Suprapubic skin (tissue), 4 donors: Measurements from ENCODE around the gene ZC3H15. TPM values are rescaled to one million over a fixed set of nuclear protein-coding genes. Genes with fewer than 3 reads are reported as not detected.

Source experiments
- DNase-seq, 2 donors: peaks; one replicate each; pipeline ENCODE4 v3.0.0-alpha.2; 2019; ENCODE audit warnings: low spot score in 2 of 2
- H3K27ac ChIP-seq: fragments of 200-600 bp; sonication (generic); one replicate; pipeline ENCODE4 v1.5.1; 2019
- H3K27me3 ChIP-seq: fragments of 200-600 bp; sonication (generic); one replicate; pipeline ENCODE4 v1.5.1; 2019
- H3K36me3 ChIP-seq: fragments of 200-600 bp; sonication (generic); one replicate; pipeline ENCODE4 v1.5.1; 2019
- H3K4me1 ChIP-seq: fragments of 200-600 bp; sonication (generic); one replicate; pipeline ENCODE4 v1.5.1; 2019
- H3K4me3 ChIP-seq: fragments of 200-600 bp; sonication (generic); one replicate; pipeline ENCODE4 v1.5.1; 2019; ENCODE audit warnings: mild to moderate bottlenecking
- H3K9me3 ChIP-seq: fragments of 200-600 bp; sonication (generic); one replicate; pipeline ENCODE4 v1.5.1; 2019
- EP300 ChIP-seq: sonication (generic); formaldehyde crosslinking; IDR thresholded peaks from one replicate; pipeline ENCODE4 v1.6.1; 2017; ENCODE audit warnings: antibody characterized with exemption
- POLR2A ChIP-seq, 2 donors: fragments of 450-650 bp; IDR thresholded peaks; one replicate each; pipeline ENCODE4 v1.6.1; 2017; ENCODE audit warnings: antibody characterized with exemption in 2 of 2, mild to moderate bottlenecking in 2 of 2, moderate library complexity in 2 of 2
- POLR2AphosphoS5 ChIP-seq, 3 donors: sonication (generic); formaldehyde crosslinking; IDR thresholded peaks; one replicate each; pipeline ENCODE4 v1.6.1; 2017; ENCODE audit warnings: antibody characterized with exemption in 3 of 3
- WGBS: methylation state at CpG from one replicate; pipeline ENCODE4 v1.1.5; 2018; 5-methylcytosine and 5-hydroxymethylcytosine counted together
- total RNA-seq, 4 donors: library from RNA; depleted of rRNA; stranded (reverse); fragments of >200 nt; gene quantifications; one replicate each; pipeline ENCODE4 v1.1.0, GENCODE V29; 2016
- TF ChIP-seq, protein P1 (sequence below), 2 donors: fragments of 200-600 bp in 1 of 2; fragments of 450-650 bp in 1 of 2; sonication (generic) in 1 of 2; IDR thresholded peaks; one replicate each; pipeline ENCODE4 v1.5.1; 2016 to 2019; ENCODE audit warnings: antibody characterized with exemption in 2 of 2, mild to moderate bottlenecking in 1 of 2, moderate library complexity in 1 of 2

Gene ZC3H15
- total RNA-seq, 4 donors from 2014 or later: 41.8 to 66.5 (median 51.4) TPM

DNA sequence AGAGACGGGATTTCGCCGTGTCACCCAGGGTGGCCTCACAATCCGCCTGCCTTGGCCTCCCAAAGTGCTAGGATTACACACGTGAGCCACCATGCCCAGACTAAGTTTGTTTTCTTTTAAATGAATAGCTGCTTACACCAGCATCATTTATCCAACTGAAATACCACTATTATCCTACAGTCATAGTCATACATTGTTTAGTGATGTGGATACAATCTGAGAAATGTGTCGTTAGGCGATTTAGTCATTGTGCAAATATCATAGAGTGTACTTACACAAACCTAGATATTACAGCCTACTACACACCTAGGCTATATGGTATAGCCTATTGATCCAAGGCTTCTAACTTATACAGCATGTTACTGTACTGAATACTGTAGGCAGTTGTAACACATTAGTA is 10.3 kb downstream of the ZC3H15 start:
- peaks cover 32% of the 10 kb centered on the region for H3K4me1 ChIP-seq
- 94% methylated on average over 7 of the region's 7 CpGs for WGBS
- TF ChIP-seq POLR2AphosphoS5 (IDR thresholded peaks at IDR 0.05) (no peak), EP300 (no peak), POLR2A (IDR thresholded peaks at IDR 0.05) (no peak)
- TF ChIP-seq, protein P1, sequence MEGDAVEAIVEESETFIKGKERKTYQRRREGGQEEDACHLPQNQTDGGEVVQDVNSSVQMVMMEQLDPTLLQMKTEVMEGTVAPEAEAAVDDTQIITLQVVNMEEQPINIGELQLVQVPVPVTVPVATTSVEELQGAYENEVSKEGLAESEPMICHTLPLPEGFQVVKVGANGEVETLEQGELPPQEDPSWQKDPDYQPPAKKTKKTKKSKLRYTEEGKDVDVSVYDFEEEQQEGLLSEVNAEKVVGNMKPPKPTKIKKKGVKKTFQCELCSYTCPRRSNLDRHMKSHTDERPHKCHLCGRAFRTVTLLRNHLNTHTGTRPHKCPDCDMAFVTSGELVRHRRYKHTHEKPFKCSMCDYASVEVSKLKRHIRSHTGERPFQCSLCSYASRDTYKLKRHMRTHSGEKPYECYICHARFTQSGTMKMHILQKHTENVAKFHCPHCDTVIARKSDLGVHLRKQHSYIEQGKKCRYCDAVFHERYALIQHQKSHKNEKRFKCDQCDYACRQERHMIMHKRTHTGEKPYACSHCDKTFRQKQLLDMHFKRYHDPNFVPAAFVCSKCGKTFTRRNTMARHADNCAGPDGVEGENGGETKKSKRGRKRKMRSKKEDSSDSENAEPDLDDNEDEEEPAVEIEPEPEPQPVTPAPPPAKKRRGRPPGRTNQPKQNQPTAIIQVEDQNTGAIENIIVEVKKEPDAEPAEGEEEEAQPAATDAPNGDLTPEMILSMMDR (IDR thresholded peaks at IDR 0.05): no peak
- H3K9me3 ChIP-seq: no peaks in the 10 kb centered on the region
- H3K36me3 ChIP-seq: peaks cover 45% of the 10 kb centered on the region
- no peak overlapping the region for H3K27ac ChIP-seq
- DNase-seq: no peak
- no peaks in the 10 kb centered on the region for H3K27me3 ChIP-seq
- no peak overlapping the region for H3K4me3 ChIP-seq

DNA sequence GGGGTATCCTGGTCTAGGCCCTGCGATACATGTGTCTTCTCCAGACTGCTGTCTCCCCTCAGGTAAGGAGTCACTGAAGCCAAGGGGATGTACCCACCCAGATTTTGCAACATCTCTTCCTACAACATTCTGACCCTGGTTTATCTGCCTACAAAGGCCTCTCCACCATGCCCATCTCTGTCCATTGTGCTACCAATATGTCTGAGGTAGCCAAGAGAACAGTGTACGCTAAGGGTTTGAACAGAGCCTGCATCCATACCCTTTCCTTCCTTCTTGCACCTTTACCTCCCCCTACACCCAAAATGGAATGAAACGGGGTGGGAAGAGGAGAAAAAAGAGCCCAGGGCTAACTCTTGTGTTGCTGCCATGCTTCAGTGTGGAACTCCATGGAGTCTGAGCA is 11.9 kb downstream of the ZC3H15 start:
- Histone ChIP-seq H3K9me3 (no peaks in the 10 kb centered on the region), H3K27ac (no peak overlapping the region), H3K4me3 (no peak overlapping the region), H3K4me1 (peaks cover 17% of the 10 kb centered on the region), H3K36me3 (peaks cover 60% of the 10 kb centered on the region), H3K27me3 (no peaks in the 10 kb centered on the region)
- 94% methylated on average over 3 of the region's 3 CpGs for whole genome bisulfite sequencing
- TF ChIP-seq, protein P1 (IDR thresholded peaks at IDR 0.05): no peak
- no peak for TF ChIP-seq POLR2A (IDR thresholded peaks at IDR 0.05)
- TF ChIP-seq EP300: no peak
- no peak for TF ChIP-seq POLR2AphosphoS5 (IDR thresholded peaks at IDR 0.05)
- no peak for DNase-seq

DNA sequence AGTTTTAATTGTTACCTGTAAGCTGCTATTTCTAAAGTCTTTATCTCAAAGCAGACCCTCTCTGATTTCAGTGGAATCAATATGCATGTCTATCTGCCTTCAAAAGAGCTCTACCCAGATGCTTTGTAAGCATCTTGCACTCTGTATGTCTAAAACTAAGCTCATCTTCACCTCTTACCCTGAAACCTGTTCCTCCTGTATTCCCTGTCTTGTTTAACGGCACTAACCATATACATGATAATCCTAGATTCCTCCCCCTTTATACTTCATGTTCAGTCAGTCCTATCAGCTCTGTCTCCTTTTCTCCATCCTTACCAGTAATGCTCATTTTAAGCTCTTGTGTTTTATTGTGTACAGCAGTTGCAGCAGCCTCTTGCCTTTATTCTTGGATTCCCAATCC is 12.8 kb downstream of the ZC3H15 start:
- no peak for TF ChIP-seq POLR2A (IDR thresholded peaks at IDR 0.05)
- WGBS: 19% methylated on average over 1 of the region's 1 CpG
- no peak for DNase-seq
- no peak overlapping the region for H3K4me3 ChIP-seq
- peaks cover 10% of the 10 kb centered on the region for H3K4me1 ChIP-seq
- H3K27ac ChIP-seq: no peak overlapping the region
- H3K36me3 ChIP-seq: peaks cover 66% of the 10 kb centered on the region
- no peaks in the 10 kb centered on the region for H3K27me3 ChIP-seq
- H3K9me3 ChIP-seq: no peaks in the 10 kb centered on the region

DNA sequence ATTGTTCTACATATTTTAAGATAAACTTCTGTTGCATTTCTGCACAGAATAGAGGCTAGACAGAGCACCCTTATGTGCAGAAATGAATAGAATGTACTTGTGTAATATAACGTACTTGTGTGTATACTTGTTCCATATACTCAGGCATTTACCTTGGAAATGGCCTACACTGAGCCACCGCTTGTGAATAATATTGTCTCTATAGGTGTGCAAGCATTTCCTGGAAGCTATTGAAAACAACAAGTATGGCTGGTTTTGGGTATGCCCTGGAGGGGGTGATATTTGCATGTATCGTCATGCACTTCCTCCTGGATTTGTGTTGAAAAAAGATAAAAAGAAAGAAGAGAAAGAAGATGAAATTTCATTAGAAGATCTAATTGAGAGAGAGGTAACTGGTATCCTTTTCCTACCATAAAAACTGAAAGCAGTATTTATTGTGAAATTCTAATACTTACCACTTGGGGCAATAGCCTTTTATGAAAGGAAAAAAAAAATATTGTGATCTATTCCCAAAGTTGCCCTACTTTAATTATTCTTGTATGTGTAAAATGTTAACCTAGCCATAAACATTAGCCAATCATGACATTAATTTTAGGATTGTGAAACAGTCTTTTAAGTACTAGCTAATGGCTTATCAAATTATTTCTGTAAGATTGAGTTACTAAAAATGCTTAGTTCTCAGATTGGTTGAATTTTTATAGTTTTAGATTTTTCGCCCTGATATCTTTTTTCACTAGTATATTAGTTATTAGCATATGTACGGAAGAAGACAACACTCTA is 18.0 kb downstream of the ZC3H15 start:
- no peak for TF ChIP-seq POLR2A (IDR thresholded peaks at IDR 0.05)
- TF ChIP-seq, protein P1 (IDR thresholded peaks at IDR 0.05): peak; percentile 11 to 44
- Histone ChIP-seq H3K4me1 (peaks cover 7% of the 10 kb centered on the region), H3K27ac (no peak overlapping the region), H3K27me3 (no peaks in the 10 kb centered on the region), H3K9me3 (no peaks in the 10 kb centered on the region), H3K36me3 (peaks cover 80% of the 10 kb centered on the region), H3K4me3 (no peak overlapping the region)
- DNase-seq: no peak
- 59% methylated on average over 5 of the region's 5 CpGs for WGBS

DNA sequence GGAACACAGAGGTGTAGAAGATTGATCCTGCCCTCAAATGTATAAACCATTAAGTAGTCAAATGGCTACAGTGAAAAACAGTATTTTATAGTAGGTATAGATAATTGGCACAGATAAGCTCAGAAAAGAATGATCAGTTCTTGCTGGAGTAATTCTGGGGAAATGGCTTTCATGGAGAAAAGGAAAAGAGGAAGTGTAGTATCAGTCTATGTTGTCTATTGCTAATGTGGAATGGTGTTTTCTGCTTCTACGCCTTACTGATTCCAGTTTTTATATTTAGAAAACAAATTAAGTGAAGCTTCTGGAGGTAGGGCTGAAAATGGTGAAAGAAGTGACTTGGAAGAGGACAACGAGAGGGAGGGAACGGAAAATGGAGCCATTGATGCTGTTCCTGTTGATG is 22.2 kb downstream of the ZC3H15 start:
- TF ChIP-seq POLR2A (IDR thresholded peaks at IDR 0.05) (no peak), POLR2AphosphoS5 (IDR thresholded peaks at IDR 0.05) (no peak), EP300 (no peak)
- TF ChIP-seq, protein P1 (IDR thresholded peaks at IDR 0.05): no peak
- Histone ChIP-seq H3K4me3 (no peak overlapping the region), H3K27ac (no peak overlapping the region), H3K27me3 (no peaks in the 10 kb centered on the region), H3K9me3 (no peaks in the 10 kb centered on the region), H3K36me3 (peaks cover 62% of the 10 kb centered on the region), H3K4me1 (peaks cover 6% of the 10 kb centered on the region)
- 96% methylated on average over 3 of the region's 3 CpGs for WGBS
- DNase-seq: no peak

DNA sequence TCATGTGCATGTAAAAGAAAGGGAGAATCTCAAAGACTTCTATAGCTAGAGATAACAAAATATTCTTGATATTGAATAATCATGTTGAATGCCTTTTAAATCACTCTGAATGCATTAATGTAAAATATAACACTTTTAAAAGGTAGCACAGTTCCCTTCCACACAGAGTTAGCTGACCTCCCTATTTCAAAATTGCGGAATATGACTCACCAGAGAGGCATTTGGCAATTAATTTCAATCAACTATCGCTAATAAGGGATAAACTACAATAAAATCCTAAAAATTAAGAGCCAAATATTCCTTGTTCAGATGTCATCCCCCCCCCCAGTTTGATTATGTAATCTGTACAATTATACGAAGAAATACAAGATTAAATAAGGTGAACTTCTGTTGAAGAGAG is 29.3 kb downstream of the ZC3H15 start:
- Histone ChIP-seq H3K4me3 (no peak overlapping the region), H3K27ac (no peak overlapping the region), H3K9me3 (no peaks in the 10 kb centered on the region), H3K36me3 (peaks cover 11% of the 10 kb centered on the region), H3K4me1 (peaks cover 20% of the 10 kb centered on the region), H3K27me3 (no peaks in the 10 kb centered on the region)
- TF ChIP-seq POLR2A (IDR thresholded peaks at IDR 0.05): no peak
- no peak for TF ChIP-seq POLR2AphosphoS5 (IDR thresholded peaks at IDR 0.05)
- TF ChIP-seq, protein P1 (IDR thresholded peaks at IDR 0.05): no peak
- TF ChIP-seq EP300: no peak
- no peak for DNase-seq
- 56% methylated on average over 3 of the region's 3 CpGs for WGBS
